HG02943 (cell line): ENCODE data around the gene PTPRG.
"Not testable (repeated sequence)": the region's sequence is repeated elsewhere in the genome, so short reads cannot be mapped to it uniquely, and the experiment has no call there.

Experiments used
- ATAC-seq: cut with Tn5 transposase; IDR thresholded peaks from one replicate; pipeline ENCODE4 v1.9.1; 2021; ENCODE audit warnings: mild to moderate bottlenecking, low read depth, moderate library complexity; ENCODE audit not compliant: unreplicated experiment

PTPRG gene

GRCh38 chr3:61561374-61562041 lies at the start of gene PTPRG:
PTPRG (plus strand) TSS chr3:61561571; CDS start chr3:61562288, 717 bp downstream.
- peak; percentile 51 for ATAC-seq

- no peak for ATAC-seq
Observed at GRCh38 chr3:61518590-61518989, 42.8 kb upstream of the PTPRG start.

DNA sequence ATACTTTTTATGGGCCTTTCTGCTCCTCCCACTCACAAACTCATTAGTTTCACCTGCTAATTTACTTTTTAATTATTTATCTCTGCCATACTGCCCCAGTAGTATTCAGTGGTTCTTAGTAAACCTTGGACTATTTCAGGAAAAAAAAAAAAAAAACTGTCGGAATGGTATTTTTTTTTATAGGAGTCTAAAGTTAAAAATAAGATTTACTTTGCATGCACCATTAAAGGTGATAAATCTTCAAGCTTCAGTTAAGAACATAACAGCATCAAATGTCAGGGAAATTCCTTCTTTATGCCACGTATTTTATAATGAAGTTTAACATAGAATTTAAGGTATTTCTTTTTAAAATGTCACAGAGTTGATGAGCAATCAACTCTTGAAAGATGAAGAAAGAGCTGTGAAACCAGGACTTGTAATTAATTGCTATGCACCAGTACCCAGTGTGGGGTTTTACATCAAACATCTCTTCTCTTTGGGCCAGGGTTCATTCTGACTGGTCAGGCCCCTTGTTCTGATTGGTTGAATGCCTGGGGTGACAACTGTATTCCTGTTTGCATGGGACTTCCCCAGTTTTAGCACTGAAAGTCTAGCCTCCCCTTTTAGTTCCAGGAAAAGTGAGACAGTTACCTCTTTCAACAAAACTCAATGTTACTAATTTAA lies 40.3 kb upstream of the PTPRG start:
- ATAC-seq: peak; percentile 90

DNA sequence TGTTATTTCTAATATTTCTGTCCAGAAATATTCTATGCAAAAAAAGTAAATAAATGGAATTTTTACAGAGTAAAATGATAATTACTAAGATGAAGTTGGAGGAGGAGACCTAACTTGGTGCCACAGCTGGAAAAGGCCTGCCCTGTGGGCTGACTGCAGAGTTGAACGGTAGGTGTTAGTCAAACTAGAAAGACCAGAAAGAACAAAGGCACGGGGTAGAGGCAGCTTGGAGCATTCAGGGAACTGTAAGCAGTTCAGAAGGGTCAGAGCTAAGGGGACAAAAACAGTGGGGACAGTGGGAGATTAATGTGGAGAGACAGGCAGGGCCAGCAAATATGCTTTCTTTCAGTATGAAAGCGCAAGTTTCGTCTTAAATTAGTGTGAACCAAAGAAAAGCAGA lies 39.3 kb upstream of the PTPRG start:
- no peak for ATAC-seq

DNA sequence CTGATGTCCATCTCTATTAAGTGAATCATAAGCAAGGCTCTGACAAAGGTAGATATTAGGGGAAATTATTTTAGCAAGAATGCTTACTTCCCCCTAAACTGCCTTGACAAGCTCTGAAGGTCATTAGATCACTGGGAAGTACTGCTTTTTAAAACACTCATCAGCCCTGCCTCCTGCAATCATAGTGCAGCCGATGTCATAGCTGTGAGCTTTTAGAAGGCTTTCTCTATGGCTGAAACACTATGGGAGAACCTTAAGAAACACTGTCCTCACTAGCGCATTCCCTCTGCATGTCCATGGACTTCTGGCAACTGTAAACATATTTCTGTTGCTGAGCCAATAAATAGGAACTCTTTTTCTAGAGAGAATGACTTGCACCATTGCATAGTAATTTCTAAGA lies 38.7 kb upstream of the PTPRG start:
- no peak for ATAC-seq

- no peak for ATAC-seq
Observed at GRCh38 chr3:61524933-61525332, 36.4 kb upstream of the PTPRG start.

GRCh38 chr3:61526308-61526707 lies 35.1 kb upstream of the PTPRG start:
- ATAC-seq: no peak

DNA sequence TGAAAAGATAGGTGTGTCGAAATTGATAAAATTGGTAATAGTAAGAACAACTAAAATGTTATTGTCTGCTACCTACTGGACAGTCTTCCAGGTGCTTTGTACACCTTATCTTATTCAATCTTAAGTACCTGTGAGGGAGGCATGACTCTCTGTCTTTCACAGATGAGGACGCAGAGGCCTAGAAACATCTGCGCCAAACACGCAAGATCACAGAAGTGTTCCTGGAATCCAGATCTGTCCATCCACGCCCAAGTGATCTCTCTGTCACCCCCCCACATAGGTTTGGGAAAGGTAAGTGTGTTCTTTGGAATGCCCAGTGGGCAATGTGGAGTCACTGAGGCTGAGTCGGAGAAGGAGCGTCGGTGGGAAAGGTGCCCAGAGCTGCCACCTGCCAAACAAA lies 34.4 kb upstream of the PTPRG start:
- no peak for ATAC-seq

- ATAC-seq: no peak
Observed at GRCh38 chr3:61530355-61530754, 31.0 kb upstream of the PTPRG start.

DNA sequence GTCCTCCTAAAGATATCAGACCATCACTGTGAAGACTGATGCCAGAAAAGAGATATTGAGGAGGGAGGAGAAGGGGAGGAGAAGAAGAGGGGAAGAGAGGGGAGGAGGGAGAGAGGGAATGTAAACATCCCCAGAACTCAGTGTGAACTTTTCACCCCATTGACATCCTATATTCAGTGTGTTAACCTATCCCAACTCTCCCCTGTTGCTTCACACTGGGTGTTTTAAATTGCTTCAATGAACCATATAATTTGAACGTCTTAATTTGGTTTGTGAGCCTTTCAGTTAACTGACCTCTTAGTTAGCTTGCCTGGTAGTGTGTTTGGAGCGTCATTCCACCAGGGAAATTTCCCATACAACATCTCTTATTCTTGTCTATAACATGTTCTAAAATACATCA lies 29.8 kb upstream of the PTPRG start:
- no peak for ATAC-seq

- no peak for ATAC-seq
Observed at GRCh38 chr3:61532739-61533500, 28.5 kb upstream of the PTPRG start.

DNA sequence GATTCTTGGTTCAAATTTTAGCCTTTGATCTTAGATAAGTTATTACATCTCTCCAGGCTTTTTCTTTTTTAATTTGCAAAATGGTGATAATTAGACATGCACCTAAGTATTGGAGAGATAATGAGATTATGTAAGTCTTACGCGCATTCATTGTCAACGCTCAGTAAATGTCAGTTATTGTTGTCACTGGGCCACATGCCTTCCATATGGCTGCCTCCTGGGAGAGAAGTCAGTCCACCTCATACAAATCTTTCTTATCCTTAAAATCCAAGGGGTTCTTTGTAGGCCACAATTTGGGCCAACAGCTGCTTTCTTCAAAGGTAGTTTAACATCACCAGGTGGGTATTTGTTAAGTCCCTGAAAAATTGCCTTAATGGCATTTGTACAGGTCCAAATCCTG lies 25.5 kb upstream of the PTPRG start:
- ATAC-seq: no peak

GRCh38 chr3:61537366-61537765 lies 24.0 kb upstream of the PTPRG start:
- ATAC-seq: no peak

DNA sequence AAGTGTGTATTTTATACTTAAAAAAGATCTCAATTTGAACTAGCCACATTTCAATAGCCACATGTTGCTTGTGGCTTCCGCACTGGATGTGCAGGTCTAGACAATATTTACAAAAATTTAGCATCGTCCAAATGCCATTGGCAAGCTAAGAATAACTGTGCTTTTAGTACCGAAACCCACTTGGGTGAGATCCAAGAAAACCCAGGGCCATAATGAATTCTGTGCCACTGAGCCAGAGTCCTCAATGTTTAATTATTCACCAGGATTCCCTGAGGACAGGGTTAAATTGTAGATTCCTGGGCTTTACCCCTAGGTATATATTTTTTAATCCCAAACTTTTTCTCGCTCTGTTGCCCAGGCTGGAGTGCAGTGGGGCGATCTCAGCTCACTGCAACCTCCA lies 22.9 kb upstream of the PTPRG start:
- ATAC-seq: no peak

GRCh38 chr3:61541694-61542093 lies 19.7 kb upstream of the PTPRG start:
- no peak for ATAC-seq

DNA sequence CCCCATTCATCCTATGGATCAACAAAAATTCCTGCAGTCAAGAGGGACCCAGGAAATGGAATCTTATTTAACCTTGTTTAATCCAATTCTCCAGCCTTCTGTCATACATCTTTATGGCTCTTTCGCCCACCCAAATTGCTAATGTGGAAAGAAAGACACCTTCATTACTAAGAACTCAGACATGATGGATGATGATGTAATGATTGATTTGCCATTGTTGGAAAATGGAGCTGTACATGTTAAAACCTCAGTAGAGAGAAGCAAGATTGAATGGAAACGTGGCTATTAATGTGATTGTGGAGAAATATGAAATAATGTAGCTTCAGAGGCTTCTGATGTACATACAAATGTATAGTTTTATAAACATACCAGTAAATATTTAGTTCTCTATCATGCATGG lies 15.7 kb upstream of the PTPRG start:
- no peak for ATAC-seq

DNA sequence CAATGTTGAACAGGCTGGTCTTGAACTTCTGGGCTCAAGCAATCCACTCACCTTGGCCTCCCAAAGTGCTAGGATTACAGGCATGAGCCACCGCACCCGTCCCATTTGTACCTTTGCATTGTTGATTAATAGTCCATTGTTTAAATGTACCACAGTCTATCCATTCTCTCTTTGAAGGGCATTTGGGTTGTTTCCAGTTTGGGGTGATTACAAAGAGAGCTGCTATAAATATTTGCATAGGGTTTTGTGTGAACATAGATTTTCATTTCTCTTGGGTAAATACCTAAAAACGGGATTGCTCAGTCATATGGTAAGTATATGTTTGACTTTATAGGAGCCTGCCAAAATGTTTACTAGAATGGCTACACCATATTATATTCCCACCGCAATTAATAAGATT lies 13.7 kb upstream of the PTPRG start:
- ATAC-seq: no peak

DNA sequence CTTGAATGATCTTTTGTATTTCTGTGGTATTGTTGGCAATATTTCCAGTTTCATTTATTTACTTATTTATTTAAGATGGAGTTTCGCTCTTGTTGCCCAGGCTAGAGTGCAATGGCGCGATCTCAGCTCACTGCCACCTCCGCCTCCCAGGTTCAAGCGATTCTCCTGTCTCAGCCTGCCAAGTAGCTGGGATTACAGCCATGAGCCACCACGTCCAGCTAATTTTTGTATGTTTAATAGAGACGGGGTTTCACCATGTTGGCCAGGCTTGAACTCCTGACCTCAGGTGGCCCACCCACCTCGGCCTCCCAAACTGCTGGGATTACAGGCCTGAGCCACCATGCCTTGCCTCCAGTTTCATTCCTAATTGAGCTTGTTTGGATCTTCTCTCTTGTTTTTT lies 8.7 kb upstream of the PTPRG start:
- not testable (repeated sequence) for ATAC-seq

DNA sequence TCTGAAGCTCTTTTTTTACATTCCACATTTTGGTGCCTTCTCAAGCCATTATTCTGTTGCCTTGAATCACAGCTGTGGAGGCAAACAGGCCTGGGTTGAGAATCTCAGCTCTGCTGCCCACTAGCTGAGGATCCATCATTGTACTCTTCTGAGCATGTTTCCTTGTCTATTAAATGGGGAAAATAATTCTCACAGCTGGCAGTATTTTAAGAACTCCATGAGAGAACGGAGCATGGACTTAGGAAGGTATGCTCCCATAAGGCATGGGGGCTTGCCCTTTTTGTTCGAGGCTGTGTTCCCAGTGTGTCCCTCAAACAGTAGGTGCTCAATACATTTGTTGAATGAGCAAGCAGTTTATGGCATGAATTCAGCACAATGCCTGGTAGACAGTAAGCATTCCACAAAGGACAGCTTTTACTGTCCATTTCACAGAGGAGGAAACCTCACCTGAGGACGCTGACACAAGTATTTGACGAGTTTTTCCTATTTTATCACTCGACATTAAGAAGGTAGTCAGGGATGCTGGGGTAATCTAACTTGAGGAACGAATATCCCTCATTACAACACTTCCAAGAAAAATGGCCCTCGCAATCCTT lies 2.1 kb upstream of the PTPRG start:
- ATAC-seq: no peak

GRCh38 chr3:61560517-61561373 lies 626 bp upstream of the PTPRG start:
- peak; percentile 49 for ATAC-seq
